Skeletal muscle tissue (tissue), 4 donors: ENCODE data around the gene LCP2. TPM values are rescaled to one million over a fixed set of nuclear protein-coding genes. Genes with fewer than 3 reads are reported as not detected.
"Not testable (repeated sequence)": the region's sequence is repeated elsewhere in the genome, so short reads cannot be mapped to it uniquely, and the experiment has no call there.

Source experiments
- H3K27ac ChIP-seq: one replicate; pipeline ENCODE4 v1.7.0; 2013; ENCODE audit warnings: mild to moderate bottlenecking, low read depth, low read length, inconsistent platforms
- H3K27me3 ChIP-seq, 3 donors: one replicate each; pipeline ENCODE4 v1.7.0; 2013; ENCODE audit warnings: low read length in 3 of 3; ENCODE audit not compliant: control insufficient read depth in 3 of 3, insufficient read depth in 3 of 3
- H3K36me3 ChIP-seq, 3 donors: one replicate each; pipeline ENCODE4 v1.7.0; 2013; ENCODE audit warnings: low read length in 3 of 3; ENCODE audit not compliant: control insufficient read depth in 3 of 3, insufficient read depth in 3 of 3
- H3K4me1 ChIP-seq, 3 donors: one replicate each; pipeline ENCODE4 v1.7.0; 2013; ENCODE audit warnings: low read length in 3 of 3, mild to moderate bottlenecking in 3 of 3; ENCODE audit not compliant: control insufficient read depth in 3 of 3, insufficient read depth in 3 of 3
- H3K4me3 ChIP-seq, 3 donors: one replicate each; pipeline ENCODE4 v1.7.0; 2013; ENCODE audit warnings: low read length in 3 of 3
- H3K9ac ChIP-seq, 3 donors: one replicate each; pipeline ENCODE4 v1.7.0; 2013; ENCODE audit warnings: low read length in 3 of 3, mild to moderate bottlenecking in 3 of 3, moderate library complexity in 2 of 3, low read depth in 1 of 3
- H3K9me3 ChIP-seq, 3 donors: one replicate each; pipeline ENCODE4 v1.7.0; 2013; ENCODE audit warnings: low read length in 3 of 3; ENCODE audit not compliant: control insufficient read depth in 3 of 3
- total RNA-seq: library from RNA; depleted of rRNA; stranded (reverse); fragments of >200 nt; gene quantifications from one replicate; pipeline ENCODE4 v1.2.3, GENCODE V29; 2014
- donor health status: Osteomylitis.

The LCP2 gene
- total RNA-seq, 1 donor from 2014 or later, result 6.8 TPM

DNA sequence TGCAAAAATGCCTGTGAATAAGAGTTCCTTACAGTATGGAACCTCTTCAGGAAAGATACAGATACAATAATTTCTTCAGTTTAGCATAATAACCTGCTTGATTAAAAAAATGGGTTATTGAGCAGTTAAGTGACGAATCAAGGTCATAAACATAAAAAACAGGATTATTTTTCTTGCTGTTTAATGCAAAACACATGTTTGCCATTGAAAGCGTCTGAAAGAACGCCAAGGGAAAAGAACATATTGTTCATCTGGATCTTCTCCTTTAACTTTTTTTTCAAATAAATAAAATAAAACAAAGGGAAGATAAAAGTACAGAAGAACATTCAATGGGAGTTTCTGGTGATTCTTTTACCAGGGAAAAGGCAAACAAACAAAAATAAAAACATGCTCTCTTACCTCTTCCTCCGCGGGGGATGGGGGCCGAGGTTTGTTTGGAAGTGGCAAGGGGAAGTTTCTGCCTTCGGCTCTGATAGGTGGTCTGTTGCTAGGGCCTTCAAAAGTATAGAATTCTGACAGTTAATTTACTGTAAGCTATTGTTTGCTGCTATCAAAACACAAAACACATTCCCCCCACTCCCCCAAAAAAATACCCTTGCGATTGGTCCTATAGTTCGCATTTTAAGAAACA, 44.7 kb downstream of the LCP2 start:
- Histone ChIP-seq H3K36me3 (peaks cover 0 to 11% (median 3%) of the 10 kb centered on the region in 3 donors), H3K9ac (no peak overlapping the region), H3K4me3 (no peak overlapping the region), H3K9me3 (no peaks in the 10 kb centered on the region), H3K27ac (no peak overlapping the region), H3K4me1 (no peaks in the 10 kb centered on the region), H3K27me3 (no peaks in the 10 kb centered on the region)

DNA sequence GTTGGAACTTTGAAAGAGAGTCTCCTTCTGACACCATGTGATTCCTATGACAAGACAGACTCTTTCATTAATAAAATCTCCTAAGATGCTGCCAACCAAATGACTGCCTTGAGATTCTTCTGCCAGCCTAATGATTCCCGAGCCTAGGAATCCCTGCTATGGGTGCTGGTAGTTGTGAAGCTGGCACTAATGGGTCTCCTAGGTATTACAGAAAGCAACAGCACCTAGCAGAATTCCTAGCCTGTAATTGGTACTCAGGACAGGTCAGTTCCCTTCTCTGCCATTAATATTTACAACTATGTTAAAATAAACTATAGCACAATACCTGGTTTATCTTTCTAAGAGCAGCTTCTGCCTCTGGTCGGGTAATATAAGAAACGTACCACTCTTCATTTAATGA, 45.5 kb downstream of the LCP2 start:
- Histone ChIP-seq H3K9ac (no peak overlapping the region), H3K4me3 (no peak overlapping the region), H3K27ac (no peak overlapping the region), H3K36me3 (peaks cover 0 to 10% (median 3%) of the 10 kb centered on the region in 3 donors), H3K4me1 (no peaks in the 10 kb centered on the region), H3K9me3 (no peaks in the 10 kb centered on the region), H3K27me3 (no peaks in the 10 kb centered on the region)

DNA sequence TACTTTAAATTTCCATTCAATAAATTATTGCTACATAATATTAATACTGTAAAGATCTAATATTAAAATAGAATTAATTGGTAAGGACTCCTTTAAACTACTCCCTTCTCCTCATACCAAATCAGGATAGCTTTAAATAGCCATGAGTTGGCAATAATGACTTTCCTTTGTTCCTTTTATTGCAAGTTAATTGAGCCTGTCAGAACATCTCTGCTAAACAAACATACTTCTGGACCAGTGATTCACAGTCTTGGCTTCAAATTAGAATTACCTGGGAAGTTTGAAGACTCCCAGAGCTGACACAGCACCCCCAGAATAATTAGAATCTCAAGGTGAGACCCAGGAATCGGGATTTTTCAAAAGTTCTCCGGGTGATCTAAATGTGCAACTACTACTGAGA, 46.1 kb downstream of the LCP2 start:
- H3K27me3 ChIP-seq, result no peaks in the 10 kb centered on the region
- no peaks in the 10 kb centered on the region for H3K9me3 ChIP-seq
- H3K9ac ChIP-seq, result no peak overlapping the region
- no peak overlapping the region for H3K4me3 ChIP-seq
- no peak overlapping the region for H3K27ac ChIP-seq
- H3K4me1 ChIP-seq, result no peaks in the 10 kb centered on the region
- peaks cover 0 to 6% (median 3%) of the 10 kb centered on the region in 3 donors for H3K36me3 ChIP-seq

DNA sequence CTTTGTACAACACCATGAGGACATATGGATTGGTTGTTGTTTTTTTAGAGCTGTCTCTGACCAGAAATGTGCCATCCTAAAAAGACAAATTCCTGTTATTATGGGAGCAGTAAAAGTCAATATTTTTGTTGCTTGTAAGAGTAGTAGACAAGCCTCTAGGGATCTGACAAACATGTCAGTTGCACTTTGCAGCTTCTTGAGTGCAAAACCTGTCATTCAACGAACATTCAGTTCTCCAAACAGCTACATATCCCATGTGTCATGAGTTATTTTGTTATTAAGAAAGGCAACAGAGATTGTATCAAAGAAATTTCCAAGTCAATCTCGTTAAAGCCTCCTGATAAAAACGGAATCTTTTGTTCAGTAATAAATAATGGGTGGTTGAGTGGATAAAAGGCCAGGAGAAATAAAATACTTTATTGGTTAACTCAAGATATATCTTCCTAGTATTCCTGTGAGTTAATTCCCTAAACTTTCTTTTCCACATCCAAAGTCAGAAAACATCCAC, 46.7 kb downstream of the LCP2 start:
- H3K27ac ChIP-seq, result no peak overlapping the region
- no peak overlapping the region for H3K4me3 ChIP-seq
- H3K4me1 ChIP-seq, result no peaks in the 10 kb centered on the region
- H3K27me3 ChIP-seq, result no peaks in the 10 kb centered on the region
- no peaks in the 10 kb centered on the region for H3K9me3 ChIP-seq
- peaks cover 0 to under 1% (median under 1%) of the 10 kb centered on the region in 3 donors for H3K36me3 ChIP-seq
- no peak overlapping the region for H3K9ac ChIP-seq

DNA sequence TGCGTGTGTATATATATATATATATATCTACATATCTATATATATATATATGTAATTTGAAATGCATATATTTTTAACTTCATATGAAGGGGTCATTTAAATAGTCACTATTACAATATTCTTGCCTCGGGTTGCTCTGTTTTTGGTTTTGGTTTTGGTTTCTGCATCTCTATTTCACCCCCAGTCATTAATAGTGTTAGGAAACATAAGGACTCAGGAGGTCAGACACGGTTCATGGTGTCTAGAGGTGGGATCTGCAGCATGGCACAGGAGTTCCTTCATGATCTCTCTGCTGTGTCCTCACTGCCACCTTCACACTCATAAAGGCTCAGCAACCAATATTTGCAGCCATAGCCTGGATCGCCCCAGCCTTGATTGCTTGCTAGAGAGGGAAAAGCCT, 48.2 kb downstream of the LCP2 start:
- H3K9ac ChIP-seq, result no peak overlapping the region

DNA sequence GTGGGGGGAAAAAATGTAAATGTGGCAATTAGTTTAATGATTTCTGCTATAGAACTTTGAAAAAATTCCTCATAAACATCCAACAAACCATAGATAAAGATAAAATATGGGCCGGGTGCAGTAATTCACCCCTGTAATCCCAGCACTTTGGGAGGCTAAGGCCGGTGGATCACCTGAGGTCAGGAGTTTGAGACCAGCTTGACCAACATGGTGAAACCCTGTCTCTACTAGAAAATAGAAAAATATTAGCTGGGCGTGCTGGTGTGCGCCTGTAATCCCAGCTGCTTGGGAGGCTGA, 48.7 kb downstream of the LCP2 start:
- H3K27me3 ChIP-seq, H3K36me3 ChIP-seq, H3K9me3 ChIP-seq, H3K9ac ChIP-seq, H3K27ac ChIP-seq, H3K4me1 ChIP-seq, H3K4me3 ChIP-seq: not testable (repeated sequence)

More for the DNA sequence above, 48.2 kb downstream of the LCP2 start:
- Histone ChIP-seq H3K27ac (no peak overlapping the region), H3K4me1 (no peaks in the 10 kb centered on the region), H3K27me3 (no peaks in the 10 kb centered on the region), H3K36me3 (no peaks in the 10 kb centered on the region), H3K4me3 (no peak overlapping the region), H3K9me3 (no peaks in the 10 kb centered on the region)

DNA sequence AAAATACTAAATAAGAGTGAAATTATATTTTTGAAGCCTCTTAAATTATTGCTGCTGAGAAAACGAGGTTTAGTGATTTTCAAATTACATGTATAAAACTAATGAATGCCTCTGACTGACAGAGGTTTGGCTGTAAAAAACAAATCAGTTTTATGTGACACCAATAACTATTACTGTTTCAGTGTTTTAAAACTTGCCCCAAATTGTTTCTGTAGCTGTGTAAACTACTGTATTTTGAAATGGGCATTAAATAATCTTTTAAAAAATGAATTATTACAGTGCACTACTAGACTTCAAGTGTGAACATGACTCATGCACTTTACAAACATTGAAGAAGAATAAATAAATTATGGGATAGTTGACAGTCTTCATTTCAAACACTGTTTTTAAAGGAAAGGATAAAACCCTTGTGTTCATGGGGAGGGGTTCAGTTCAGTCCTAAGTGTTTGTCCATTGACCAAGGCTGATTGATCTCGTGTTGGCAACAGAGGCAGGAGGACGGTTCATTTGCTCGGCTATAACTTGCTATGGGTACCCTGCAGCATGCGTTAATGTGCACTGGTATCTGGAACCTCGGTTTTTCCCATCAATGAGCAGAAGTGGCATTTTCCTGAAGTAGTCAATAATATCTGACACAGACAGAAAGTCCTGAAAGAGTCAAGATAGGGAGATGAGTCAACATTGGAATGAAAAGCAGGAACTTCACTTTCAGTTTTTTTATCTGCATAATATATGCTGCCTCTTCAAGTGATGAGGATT, 49.2 kb downstream of the LCP2 start:
- Histone ChIP-seq H3K36me3 (no peaks in the 10 kb centered on the region), H3K27me3 (no peaks in the 10 kb centered on the region), H3K27ac (no peak overlapping the region), H3K4me1 (no peaks in the 10 kb centered on the region), H3K9ac (no peak overlapping the region), H3K4me3 (no peak overlapping the region), H3K9me3 (no peaks in the 10 kb centered on the region)

DNA sequence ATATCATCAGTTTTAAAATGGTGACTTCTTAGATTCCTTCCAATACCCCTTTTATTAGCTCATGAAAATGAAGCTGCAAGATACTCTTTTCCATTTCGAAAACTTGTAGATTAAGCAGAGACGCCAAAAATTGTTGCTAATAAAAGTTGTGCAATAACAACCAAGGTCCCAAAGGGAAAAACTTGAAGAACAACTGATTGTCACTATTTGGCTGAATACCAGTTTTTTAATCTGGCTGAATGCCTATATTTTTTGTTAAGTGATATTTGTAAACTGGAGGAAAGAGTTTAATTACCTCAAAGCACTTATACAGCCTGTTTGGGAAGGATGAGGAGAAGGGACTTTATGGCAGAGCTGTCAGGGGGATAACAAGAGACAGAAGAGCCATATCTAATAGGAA, 50.2 kb downstream of the LCP2 start:
- Histone ChIP-seq H3K9ac (no peak overlapping the region), H3K36me3 (no peaks in the 10 kb centered on the region), H3K27ac (no peak overlapping the region)

DNA sequence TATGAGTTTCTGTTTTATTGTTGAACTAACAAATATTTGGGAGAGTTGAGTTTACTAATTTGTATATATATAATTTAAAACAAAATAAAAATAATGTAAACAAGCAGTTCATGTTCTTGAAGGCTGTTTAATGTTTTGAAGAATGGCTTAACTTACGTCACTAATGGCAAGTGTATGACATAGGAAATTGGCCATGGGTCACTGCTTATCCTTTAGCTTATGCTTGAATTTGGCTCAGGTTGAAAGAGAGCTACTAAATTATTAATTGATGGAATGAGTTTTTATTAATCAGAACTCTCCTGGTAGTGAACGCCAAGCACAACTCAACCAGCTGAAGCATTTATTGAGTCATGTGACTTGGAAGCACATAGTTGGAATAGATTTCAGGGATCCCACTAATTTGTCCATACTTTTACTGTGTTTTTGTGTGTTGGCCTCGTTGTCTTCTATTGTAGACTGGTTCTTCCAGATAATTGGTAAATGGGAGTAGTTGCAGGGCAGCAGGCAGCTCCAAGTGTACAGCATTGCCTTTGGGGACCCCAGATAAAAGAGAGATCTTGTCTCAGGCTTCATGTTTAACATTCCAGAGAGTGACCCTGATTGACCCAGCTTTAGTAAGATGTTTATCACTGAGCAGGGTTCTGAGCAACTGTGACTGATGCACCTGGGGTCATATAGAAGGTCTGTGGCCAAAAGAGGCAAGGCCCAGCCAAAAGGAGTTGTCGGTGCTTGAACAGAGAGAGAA, 51.3 kb downstream of the LCP2 start:
- no peaks in the 10 kb centered on the region for H3K27me3 ChIP-seq
- no peaks in the 10 kb centered on the region for H3K9me3 ChIP-seq
- H3K9ac ChIP-seq, result no peak overlapping the region
- H3K36me3 ChIP-seq, result no peaks in the 10 kb centered on the region
- no peak overlapping the region for H3K27ac ChIP-seq
- no peaks in the 10 kb centered on the region for H3K4me1 ChIP-seq
- no peak overlapping the region for H3K4me3 ChIP-seq

More for the DNA sequence above, 50.2 kb downstream of the LCP2 start:
- Histone ChIP-seq H3K9me3 (no peaks in the 10 kb centered on the region), H3K4me3 (no peak overlapping the region), H3K4me1 (no peaks in the 10 kb centered on the region), H3K27me3 (no peaks in the 10 kb centered on the region)

DNA sequence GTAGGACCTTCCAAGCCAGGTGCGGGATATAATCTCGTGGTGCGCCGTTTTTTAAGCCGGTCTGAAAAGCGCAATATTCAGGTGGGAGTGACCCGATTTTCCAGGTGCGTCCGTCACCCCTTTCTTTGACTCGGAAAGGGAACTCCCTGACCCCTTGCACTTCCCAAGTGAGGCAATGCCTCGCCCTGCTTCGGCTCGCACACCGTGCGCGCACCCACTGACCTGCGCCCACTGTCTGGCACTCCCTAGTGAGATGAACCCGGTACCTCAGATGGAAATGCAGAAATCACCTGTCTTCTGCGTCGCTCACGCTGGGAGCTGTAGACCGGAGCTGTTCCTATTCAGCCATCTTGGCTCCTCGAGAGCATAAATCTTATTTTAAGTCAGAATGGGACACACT, 52.1 kb downstream of the LCP2 start:
- not testable (repeated sequence) for H3K36me3 ChIP-seq, H3K27me3 ChIP-seq, H3K4me3 ChIP-seq, H3K9ac ChIP-seq, H3K4me1 ChIP-seq, H3K27ac ChIP-seq, H3K9me3 ChIP-seq
